22Rv1 (cell line): Measurements from ENCODE around the gene GGT7.
"Not testable (repeated sequence)": the region's sequence is repeated elsewhere in the genome, so short reads cannot be mapped to it uniquely, and the experiment has no call there.

Experiments used
- H3K27ac ChIP-seq: fragments of 450-650 bp; 2 replicates; pipeline ENCODE4 v1.5.1; 2017
- CTCF ChIP-seq: fragments of 450-650 bp; IDR thresholded peaks from 2 replicates; pipeline ENCODE4 v1.5.1; 2017; ENCODE audit warnings: mild to moderate bottlenecking
- ZFX ChIP-seq: fragments of 450-650 bp; IDR thresholded peaks from 2 replicates; pipeline ENCODE4 v1.6.1; 2017; ENCODE audit warnings: antibody characterized with exemption, borderline replicate concordance

Gene GGT7

GRCh38 chr20:34824026-34824425 is 48.6 kb downstream of the GGT7 start:
- H3K27ac ChIP-seq = peak overlapping the region; percentile 90
- TF ChIP-seq CTCF (no peak), ZFX (no peak)

GRCh38 chr20:34820805-34821578 is 51.7 kb downstream of the GGT7 start:
- TF ChIP-seq ZFX = no peak
- TF ChIP-seq CTCF = no peak
- H3K27ac ChIP-seq = no peak overlapping the region

- no peak overlapping the region for H3K27ac ChIP-seq
- TF ChIP-seq CTCF (no peak), ZFX (no peak)
These were observed 54.9 kb downstream of the GGT7 start for GRCh38 chr20:34817801-34818200.

- no peak overlapping the region for H3K27ac ChIP-seq
- TF ChIP-seq CTCF = no peak
- TF ChIP-seq ZFX = no peak
These were observed 55.6 kb downstream of the GGT7 start for GRCh38 chr20:34817072-34817471.

GRCh38 chr20:34815636-34816035 is 57.0 kb downstream of the GGT7 start:
- TF ChIP-seq CTCF (no peak), ZFX (no peak)
- no peak overlapping the region for H3K27ac ChIP-seq

GRCh38 chr20:34808583-34808982 is 64.1 kb downstream of the GGT7 start:
- TF ChIP-seq CTCF (no peak), ZFX (no peak)

GRCh38 chr20:34807944-34808465 is 64.7 kb downstream of the GGT7 start:
- H3K27ac ChIP-seq = not testable (repeated sequence)

More at GRCh38 chr20:34808583-34808982, 64.1 kb downstream of the GGT7 start:
- H3K27ac ChIP-seq = no peak overlapping the region
